ENCODE measurements around the gene RPS3.

Gene RPS3

DNA sequence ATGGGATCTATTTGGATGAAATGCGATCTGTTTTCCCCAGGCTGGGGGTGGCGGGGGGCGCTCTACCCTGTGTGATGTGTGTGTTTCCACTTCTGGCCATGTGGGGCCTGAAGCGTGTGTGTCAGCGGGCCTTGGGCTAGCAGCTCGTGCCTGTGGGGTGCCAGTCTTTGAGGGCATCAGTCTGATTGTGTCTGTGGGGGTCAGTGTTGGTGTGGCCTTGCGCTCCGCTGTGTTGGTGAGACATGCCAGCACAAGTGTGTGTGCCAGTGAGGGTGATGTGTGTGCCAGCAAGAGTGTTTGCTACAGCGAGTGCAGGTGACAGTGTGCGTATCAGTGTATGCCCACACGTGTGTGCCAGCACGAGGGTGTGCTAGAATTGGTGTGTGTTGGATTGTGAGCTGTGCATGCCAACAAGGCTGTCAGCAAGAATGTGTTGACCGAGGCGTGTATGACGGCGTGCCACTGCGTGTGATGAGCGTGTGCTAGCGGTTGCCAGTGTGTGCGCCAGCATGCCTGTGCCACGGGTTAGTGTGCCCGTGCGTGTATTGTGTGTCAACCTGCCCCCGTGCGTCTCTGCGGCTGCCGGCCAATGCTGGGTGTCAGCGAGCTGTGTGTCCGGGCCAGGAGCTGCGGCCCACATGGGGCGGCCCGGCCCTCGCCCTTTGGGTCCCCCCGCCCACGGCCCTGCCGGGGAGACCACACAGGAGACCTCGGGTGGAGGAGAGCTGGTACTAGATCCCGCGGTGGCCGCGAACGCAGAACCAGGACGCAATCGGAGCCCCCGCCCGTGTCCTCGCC is 48.4 kb upstream of the RPS3 start:
- H3K36me3 ChIP-seq (ENCODE audit: control insufficient read depth, low read length) = no peaks in the 10 kb centered on the region
- no peak overlapping the region for H3K4me2 ChIP-seq (ENCODE audit: low read length)
- H3K4me1 ChIP-seq (ENCODE audit: control insufficient read depth, low read length) = no peaks in the 10 kb centered on the region
- peaks cover 32% of the 10 kb centered on the region for H3K27me3 ChIP-seq (ENCODE audit: control insufficient read depth, low read length)
- no peaks in the 10 kb centered on the region for H4K20me1 ChIP-seq (ENCODE audit: control insufficient read depth, insufficient read depth, low read depth, low read length)
- TF ChIP-seq, protein P1, sequence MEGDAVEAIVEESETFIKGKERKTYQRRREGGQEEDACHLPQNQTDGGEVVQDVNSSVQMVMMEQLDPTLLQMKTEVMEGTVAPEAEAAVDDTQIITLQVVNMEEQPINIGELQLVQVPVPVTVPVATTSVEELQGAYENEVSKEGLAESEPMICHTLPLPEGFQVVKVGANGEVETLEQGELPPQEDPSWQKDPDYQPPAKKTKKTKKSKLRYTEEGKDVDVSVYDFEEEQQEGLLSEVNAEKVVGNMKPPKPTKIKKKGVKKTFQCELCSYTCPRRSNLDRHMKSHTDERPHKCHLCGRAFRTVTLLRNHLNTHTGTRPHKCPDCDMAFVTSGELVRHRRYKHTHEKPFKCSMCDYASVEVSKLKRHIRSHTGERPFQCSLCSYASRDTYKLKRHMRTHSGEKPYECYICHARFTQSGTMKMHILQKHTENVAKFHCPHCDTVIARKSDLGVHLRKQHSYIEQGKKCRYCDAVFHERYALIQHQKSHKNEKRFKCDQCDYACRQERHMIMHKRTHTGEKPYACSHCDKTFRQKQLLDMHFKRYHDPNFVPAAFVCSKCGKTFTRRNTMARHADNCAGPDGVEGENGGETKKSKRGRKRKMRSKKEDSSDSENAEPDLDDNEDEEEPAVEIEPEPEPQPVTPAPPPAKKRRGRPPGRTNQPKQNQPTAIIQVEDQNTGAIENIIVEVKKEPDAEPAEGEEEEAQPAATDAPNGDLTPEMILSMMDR (IDR thresholded peaks at IDR 0.05; ENCODE audit: low read depth, low read length, poor library complexity, severe bottlenecking) = no peak
- 0 out of 2 replicates have a peak, but pooled peaks have one; percentile 33 for TF ChIP-seq EZH2phosphoT487 (IDR thresholded peaks at IDR 0.05; ENCODE audit: borderline replicate concordance, low read length)
- no peak overlapping the region for H3K4me3 ChIP-seq (ENCODE audit: low read length)
- no peak overlapping the region for H3K27ac ChIP-seq (ENCODE audit: low read depth, low read length)
- no peaks in the 10 kb centered on the region for H3K9me2 ChIP-seq (replicated peaks; ENCODE audit: control insufficient read depth, low read length)
- no peaks in the 10 kb centered on the region for H3K79me2 ChIP-seq (ENCODE audit: control insufficient read depth, low read length)
- H3F3A ChIP-seq (ENCODE audit: control insufficient read depth, insufficient read depth) = no peaks in the 10 kb centered on the region
- H3K9me3 ChIP-seq (ENCODE audit: control insufficient read depth, insufficient read depth, low read length) = no peaks in the 10 kb centered on the region

DNA sequence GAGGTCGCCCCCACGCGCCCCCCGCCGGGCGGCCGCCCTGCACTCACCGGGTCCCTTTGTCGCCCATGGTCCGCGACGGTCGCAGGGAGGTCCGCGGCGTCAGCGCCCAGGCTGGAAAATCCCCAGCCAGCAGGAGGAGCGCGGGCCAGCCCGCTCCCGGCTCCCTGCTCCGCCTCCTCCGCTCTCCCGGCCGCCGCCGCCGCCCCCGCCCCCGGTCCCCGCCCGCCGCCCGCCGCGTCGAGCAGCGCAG is 47.9 kb upstream of the RPS3 start, which contains the start of gene ARRB1:
Gene ARRB1 (minus strand): TSS at position 121 of the 250 bp plus-strand sequence. CDS start 54 bp downstream, at position 67.
- Histone ChIP-seq H3K79me2 (ENCODE audit: control insufficient read depth, low read length) (no peaks in the 10 kb centered on the region), H3F3A (ENCODE audit: control insufficient read depth, insufficient read depth) (no peaks in the 10 kb centered on the region), H3K4me3 (ENCODE audit: low read length) (no peak within 1 kb of the TSS), H3K36me3 (ENCODE audit: control insufficient read depth, low read length) (no peaks in the 10 kb centered on the region), H4K20me1 (ENCODE audit: control insufficient read depth, insufficient read depth, low read depth, low read length) (no peaks in the 10 kb centered on the region), H3K9me2 (replicated peaks; ENCODE audit: control insufficient read depth, low read length) (no peaks in the 10 kb centered on the region), H3K9me3 (ENCODE audit: control insufficient read depth, insufficient read depth, low read length) (no peaks in the 10 kb centered on the region), H3K4me2 (ENCODE audit: low read length) (no peak within 1 kb of the TSS), H3K27me3 (ENCODE audit: control insufficient read depth, low read length) (peaks cover 32% of the 10 kb centered on the region), H3K4me1 (ENCODE audit: control insufficient read depth, low read length) (no peaks in the 10 kb centered on the region), H3K27ac (ENCODE audit: low read depth, low read length) (no peak within 1 kb of the TSS)
- TF ChIP-seq EZH2phosphoT487 (IDR thresholded peaks at IDR 0.05; ENCODE audit: borderline replicate concordance, low read length) = no peak
- TF ChIP-seq, protein P1 (IDR thresholded peaks at IDR 0.05; ENCODE audit: low read depth, low read length, poor library complexity, severe bottlenecking) = no peak

DNA sequence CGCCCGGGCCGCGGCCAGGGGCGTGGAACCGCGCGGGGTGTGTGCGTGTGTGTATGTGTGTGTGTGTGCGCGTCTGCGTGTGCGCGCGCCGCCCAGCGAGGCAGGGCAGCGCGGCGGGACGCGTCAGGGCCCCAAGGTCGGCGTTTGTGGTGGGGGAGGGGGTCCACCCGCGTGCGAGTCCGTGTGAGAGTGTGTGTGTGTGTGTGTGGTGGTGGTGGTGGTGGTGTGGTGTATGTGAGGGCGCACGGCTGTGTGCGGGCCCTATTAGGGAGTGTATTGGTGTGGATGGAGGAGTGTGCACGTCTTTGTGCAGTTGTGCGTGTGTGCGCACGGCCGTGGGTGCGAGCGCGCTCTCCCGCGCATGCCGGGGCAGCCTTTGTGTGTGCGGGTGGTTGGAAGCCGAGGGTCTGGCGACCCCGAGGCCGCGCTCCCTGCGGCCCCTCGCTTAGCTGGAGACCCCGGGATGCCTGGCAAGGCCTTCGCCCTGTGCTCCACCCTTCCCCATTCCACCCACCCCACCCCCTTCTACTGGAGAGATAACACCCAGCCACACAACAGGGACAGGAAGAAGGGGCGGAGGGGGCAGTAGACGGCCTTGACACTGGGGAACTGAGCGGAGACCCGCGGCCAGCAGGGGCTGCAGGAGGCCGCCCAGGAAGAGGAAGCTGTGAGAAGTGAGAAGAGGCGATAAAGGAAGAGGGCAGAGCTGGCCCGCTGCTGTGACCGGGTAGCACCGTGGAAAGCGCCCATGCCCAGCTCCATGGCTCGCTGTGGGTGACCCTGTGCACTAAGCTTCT is 47.3 kb upstream of the RPS3 start:
- H3K27ac ChIP-seq (ENCODE audit: low read depth, low read length) = no peak overlapping the region
- H3F3A ChIP-seq (ENCODE audit: control insufficient read depth, insufficient read depth) = no peaks in the 10 kb centered on the region
- no peak overlapping the region for H3K4me2 ChIP-seq (ENCODE audit: low read length)
- no peaks in the 10 kb centered on the region for H3K9me2 ChIP-seq (replicated peaks; ENCODE audit: control insufficient read depth, low read length)
- H4K20me1 ChIP-seq (ENCODE audit: control insufficient read depth, insufficient read depth, low read depth, low read length) = no peaks in the 10 kb centered on the region
- no peak overlapping the region for H3K4me3 ChIP-seq (ENCODE audit: low read length)
- H3K9me3 ChIP-seq (ENCODE audit: control insufficient read depth, insufficient read depth, low read length) = no peaks in the 10 kb centered on the region
- H3K27me3 ChIP-seq (ENCODE audit: control insufficient read depth, low read length) = peaks cover 32% of the 10 kb centered on the region
- H3K79me2 ChIP-seq (ENCODE audit: control insufficient read depth, low read length) = no peaks in the 10 kb centered on the region
- no peaks in the 10 kb centered on the region for H3K4me1 ChIP-seq (ENCODE audit: control insufficient read depth, low read length)
- no peaks in the 10 kb centered on the region for H3K36me3 ChIP-seq (ENCODE audit: control insufficient read depth, low read length)
- TF ChIP-seq, protein P1 (IDR thresholded peaks at IDR 0.05; ENCODE audit: low read depth, low read length, poor library complexity, severe bottlenecking) = no peak
- no peak for TF ChIP-seq EZH2phosphoT487 (IDR thresholded peaks at IDR 0.05; ENCODE audit: borderline replicate concordance, low read length)
